GM19240 (cell line): ENCODE data around the gene HSPA2.

ENCODE experiments used
- DNase-seq: peaks from one replicate; pipeline ENCODE4 v3.0.0; 2011; ENCODE audit warnings: low spot score; ENCODE audit not compliant: insufficient read length

The HSPA2 gene

GRCh38 chr14:64540208-64541202, at the start of gene HSPA2:
Gene HSPA2 (plus strand): TSS chr14:64540741. CDS start chr14:64540850, 109 bp downstream.
- DNase-seq = peak; percentile 82

DNA sequence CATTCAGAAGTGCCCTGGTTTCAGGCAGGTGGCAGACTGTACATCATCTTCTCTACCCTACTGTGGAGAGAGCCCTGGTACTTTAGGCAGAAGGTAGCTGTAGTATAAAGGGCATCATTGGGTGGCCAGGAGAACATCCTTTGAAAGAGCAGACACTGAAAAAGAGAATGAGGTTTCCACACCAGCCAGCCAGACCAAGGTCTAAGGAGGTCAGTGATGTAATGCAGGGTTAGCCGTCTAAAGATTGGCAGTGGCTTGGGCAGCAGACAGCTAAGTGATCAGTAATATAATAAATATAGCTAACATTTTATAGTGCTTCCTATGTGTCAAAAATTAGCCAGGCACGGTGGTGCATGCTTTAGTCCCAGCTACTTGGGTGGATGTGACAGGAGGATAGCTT, 48.9 kb upstream of the HSPA2 start:
- no peak for DNase-seq

- DNase-seq = no peak
Measured at GRCh38 chr14:64493455-64493854, 47.1 kb upstream of the HSPA2 start.

DNA sequence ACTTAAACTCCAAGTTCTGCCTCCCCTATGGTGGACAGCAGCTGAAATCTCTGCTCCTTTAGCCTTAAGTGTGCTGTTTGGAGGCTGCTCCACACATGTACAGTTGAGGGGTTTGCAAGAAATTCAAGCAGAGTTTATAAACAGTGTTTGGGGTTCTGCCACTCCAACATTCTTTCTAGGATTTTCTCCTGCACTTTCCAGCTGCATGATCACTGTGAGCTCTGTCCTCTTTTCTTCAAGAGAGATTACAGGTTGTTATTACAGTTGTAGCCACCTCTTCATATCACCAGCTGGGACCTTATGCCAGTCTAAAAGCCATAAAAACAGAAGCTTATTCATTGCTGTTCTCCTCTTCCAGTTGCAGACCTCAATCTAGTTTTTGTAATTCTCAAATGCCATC, 45.3 kb upstream of the HSPA2 start:
- DNase-seq = no peak

- no peak for DNase-seq
Measured at GRCh38 chr14:64496764-64497163, 43.8 kb upstream of the HSPA2 start.

DNA sequence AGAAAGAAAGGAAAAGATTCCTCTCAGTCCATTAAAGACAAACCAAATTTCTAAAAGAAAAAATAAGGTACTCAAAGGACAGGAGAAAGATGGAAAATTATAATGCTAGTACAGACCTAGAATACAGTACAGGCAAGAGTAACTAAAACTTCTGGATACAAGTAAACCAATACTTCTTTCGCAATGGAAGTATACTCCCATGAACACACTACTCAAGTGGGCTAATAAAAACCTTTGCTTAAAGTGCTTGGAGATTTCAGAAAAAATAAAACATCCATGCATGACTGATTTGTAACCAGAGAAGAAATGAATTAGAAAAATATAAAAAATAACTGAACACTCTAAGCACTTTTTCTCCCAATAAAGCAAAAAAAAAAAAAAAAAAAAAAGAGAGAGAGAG, 40.5 kb upstream of the HSPA2 start:
- DNase-seq = no peak

GRCh38 chr14:64501411-64502171, 39.0 kb upstream of the HSPA2 start:
- no peak for DNase-seq

DNA sequence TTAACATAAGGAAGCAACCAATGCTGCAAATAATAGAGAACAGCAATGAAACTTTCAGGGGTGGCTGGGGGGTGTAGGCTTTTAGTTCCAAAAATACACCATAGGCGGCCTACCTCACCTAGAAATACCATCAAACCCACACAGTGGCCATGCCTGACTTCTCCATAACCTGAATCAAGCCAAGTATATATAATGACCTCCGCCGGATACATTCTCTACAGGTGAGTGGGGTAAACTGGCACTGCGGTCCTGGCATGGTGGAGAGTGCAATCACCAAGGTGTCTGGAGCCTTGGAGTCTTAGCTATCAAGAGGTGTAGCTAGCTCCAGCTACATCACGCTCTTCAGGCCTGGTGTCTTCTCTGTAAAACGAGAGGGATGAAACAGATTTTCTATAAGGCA, 38.1 kb upstream of the HSPA2 start:
- DNase-seq = no peak

DNA sequence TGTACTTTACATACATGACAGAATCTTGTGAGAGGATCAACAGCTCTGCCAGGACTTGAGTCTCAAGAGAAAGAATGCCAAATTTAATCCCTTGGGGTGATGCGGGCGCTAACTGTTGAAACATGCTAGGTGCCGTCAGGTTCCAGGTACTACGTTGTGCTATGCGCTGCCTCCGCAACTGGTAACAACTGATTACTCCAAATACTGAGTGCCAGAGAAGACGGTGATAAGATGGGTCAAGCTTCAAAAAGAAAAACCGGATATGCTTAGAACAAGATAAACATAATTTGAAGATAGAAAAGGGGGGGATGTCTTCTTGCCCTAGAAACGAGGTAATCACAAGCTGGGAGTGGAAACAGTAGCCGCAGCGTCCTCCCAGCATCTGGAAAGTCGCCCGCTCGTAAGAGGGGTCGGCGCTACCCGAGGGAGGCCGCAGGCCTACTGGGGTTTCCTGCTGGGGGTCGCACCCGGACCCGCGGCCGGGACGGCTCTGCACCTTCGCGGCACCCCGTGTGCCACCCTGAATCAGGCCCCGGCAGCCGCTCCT, 37.6 kb upstream of the HSPA2 start:
- no peak for DNase-seq

DNA sequence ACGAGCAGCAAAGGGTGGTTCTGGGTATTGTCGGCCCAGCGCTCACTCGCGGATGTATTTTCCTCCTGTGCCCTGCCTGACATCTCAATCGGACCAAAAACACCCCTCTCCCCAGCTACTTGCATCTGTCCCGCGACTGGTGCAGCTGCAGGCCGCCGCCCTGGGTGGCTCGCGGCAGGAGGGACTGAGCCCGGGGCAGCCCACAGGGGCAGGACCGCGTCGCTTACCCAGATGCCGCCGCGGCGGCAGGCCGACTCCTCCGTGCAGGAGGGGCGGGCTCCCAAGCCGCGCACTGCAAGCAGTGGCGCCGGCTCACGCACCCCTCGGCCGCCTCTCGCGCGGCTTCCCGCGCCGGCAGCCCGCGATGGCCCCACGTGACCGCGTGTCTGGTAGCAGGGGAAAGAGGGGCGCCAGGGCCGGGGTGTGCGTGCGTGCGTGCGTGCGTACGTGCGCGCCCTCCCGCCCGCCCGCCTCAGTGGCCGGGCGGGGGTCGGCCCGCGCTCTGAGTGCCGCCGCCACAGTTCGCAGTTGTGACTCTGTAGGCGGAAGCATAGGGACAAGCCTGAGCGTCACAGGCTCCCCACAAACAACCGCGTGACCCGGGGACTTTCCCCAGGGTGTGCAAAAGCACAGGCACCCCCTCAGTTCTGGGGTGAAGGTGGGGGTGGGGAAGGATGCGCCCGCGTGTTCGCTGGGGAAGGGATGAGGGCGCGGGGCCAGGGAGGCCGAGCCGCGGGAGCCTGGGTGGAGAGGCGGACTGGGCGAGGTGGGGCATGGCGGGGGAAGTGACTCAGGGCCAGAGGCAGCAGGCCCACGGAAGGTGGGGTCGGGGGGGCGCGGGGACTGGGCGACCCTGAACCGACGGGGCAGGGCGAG, 36.9 kb upstream of the HSPA2 start, which contains the start of gene ZBTB25:
Gene ZBTB25, minus strand, starts transcription at position 405 of the 876 bp plus-strand sequence. CDS start 13,305 bp downstream, outside the sequence.
- DNase-seq = peak; percentile 25

GRCh38 chr14:64504310-64504896, 36.1 kb upstream of the HSPA2 start, which contains the start of gene ZBTB1:
Gene ZBTB1 (plus strand): TSS chr14:64504770. CDS start chr14:64521505, 16,735 bp downstream.
- DNase-seq = no peak

DNA sequence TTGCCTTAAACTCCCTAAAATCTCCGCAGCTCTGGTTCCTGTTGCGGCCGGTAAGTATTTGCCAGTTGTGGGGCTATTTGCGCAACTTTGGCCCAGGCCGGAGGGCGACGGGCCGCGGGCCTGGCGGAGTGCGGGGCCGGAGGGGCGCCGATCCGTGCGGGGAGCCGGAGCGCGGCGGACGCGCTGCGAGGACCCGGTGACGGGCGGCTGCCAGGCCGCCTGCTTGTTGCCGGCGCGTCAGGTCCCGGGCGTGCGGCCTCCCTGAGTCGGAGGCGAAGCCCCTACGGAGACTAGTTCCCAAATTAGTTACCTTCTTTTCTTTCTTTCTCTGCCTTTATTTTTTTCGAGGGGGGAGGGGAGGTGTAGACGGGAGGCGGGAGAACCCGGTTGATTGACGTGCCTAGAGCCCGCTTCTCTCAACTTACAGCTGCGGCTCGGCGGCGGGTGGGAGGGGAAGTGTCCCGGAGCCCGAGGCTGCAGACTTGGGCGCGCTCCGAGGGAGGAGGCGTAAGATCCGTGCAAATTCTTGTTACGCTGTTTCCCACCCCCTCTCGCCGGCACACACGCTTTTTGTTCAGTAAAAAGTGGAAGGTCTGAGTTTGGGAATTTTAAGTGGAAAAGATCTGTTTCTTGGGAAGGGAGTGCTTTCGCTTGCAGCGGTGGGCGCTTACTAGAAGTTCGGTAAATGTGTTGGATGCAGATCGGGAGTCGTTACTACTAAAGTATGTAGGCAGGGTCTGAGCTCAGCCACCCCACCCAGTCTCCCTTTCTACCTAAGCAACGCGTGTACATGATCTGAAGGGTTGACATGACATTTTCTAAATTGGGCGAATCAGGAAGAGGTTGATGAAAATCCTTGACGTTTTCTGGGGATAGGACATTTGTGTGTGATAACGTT, 35.4 kb upstream of the HSPA2 start:
- DNase-seq = no peak

GRCh38 chr14:64506721-64507120, 33.8 kb upstream of the HSPA2 start:
- DNase-seq = no peak

GRCh38 chr14:64507376-64508156, 33.0 kb upstream of the HSPA2 start:
- no peak for DNase-seq

- no peak for DNase-seq
Measured at GRCh38 chr14:64508215-64508776, 32.2 kb upstream of the HSPA2 start.

GRCh38 chr14:64509036-64509435, 31.5 kb upstream of the HSPA2 start:
- no peak for DNase-seq

GRCh38 chr14:64510825-64511671, 29.5 kb upstream of the HSPA2 start:
- DNase-seq = no peak
